Measurements from ENCODE around the gene GPHN. TPM values are rescaled to one million over a fixed set of nuclear protein-coding genes. Genes with fewer than 3 reads are reported as not detected.

GPHN gene
- total RNA-seq, 1 experiment from 2014 or later = 18.1 TPM

GRCh38 chr14:66850258-66850888, 342.4 kb downstream of the GPHN start:
- H3K9me3 Mint-ChIP-seq = no peaks in the 10 kb centered on the region
- no peak overlapping the region for H3K4me3 Mint-ChIP-seq
- no peaks in the 10 kb centered on the region for H3K36me3 Mint-ChIP-seq
- ChIA-PET POLR2A (no interaction called here), CTCF (interaction anchor here (0.6 kb wide), 1 partner anchor 227 kb away, joined by 3 read pairs; no protein-coding TSS in a partner anchor)
- no peak for DNase-seq (ENCODE audit: low spot score)
- H3K4me1 Mint-ChIP-seq = no peaks in the 10 kb centered on the region
- ATAC-seq = no peak
- H3K27ac Mint-ChIP-seq = no peak overlapping the region
- TF ChIP-seq ZBTB21 (CRISPR knock-in tag; IDR thresholded peaks at IDR 0.05; ENCODE audit: borderline replicate concordance) (no peak), JUN (CRISPR knock-in tag; IDR thresholded peaks at IDR 0.05) (no peak), ZNF138 (CRISPR knock-in tag; conservative IDR thresholded peaks at IDR 0.05) (no peak), SMAD4 (CRISPR knock-in tag; IDR thresholded peaks at IDR 0.05) (no peak), ZNF532 (CRISPR knock-in tag; IDR thresholded peaks at IDR 0.05; ENCODE audit: borderline replicate concordance) (no peak), PRDM15 (CRISPR knock-in tag; IDR thresholded peaks at IDR 0.05) (no peak), ATF1 (CRISPR knock-in tag; IDR thresholded peaks at IDR 0.05) (no peak), KAT7 (CRISPR knock-in tag; IDR thresholded peaks at IDR 0.05; ENCODE audit: borderline replicate concordance) (no peak)
- H3K27me3 Mint-ChIP-seq (ENCODE audit: low read depth) = no peaks in the 10 kb centered on the region

- Mint-ChIP-seq H3K9me3 (no peaks in the 10 kb centered on the region), H3K27me3 (ENCODE audit: low read depth) (no peaks in the 10 kb centered on the region), H3K4me1 (no peaks in the 10 kb centered on the region), H3K36me3 (no peaks in the 10 kb centered on the region), H3K4me3 (no peak overlapping the region), H3K27ac (no peak overlapping the region)
- DNase-seq (ENCODE audit: low spot score) (no peak), ATAC-seq (no peak)
- CTCF ChIA-PET = no interaction called here
- POLR2A ChIA-PET = no interaction called here
- TF ChIP-seq ATF3 (CRISPR knock-in tag; conservative IDR thresholded peaks at IDR 0.05) (no peak), MYBL2 (CRISPR knock-in tag; IDR thresholded peaks at IDR 0.05) (no peak), ZNF416 (CRISPR knock-in tag; IDR thresholded peaks at IDR 0.05) (no peak), SP1 (CRISPR knock-in tag; conservative IDR thresholded peaks at IDR 0.05) (no peak), ZNF219 (CRISPR knock-in tag; IDR thresholded peaks at IDR 0.05; ENCODE audit: borderline replicate concordance) (no peak)
These were observed 345.4 kb downstream of the GPHN start for GRCh38 chr14:66853311-66853710.

- no peak overlapping the region for H3K27ac Mint-ChIP-seq
- CTCF ChIA-PET = interaction anchor here (1.1 kb wide), 1 partner anchor 498 kb away, joined by 3 read pairs; no protein-coding TSS in a partner anchor
- peaks cover 36% of the 10 kb centered on the region for H3K9me3 Mint-ChIP-seq
- POLR2A ChIA-PET = no interaction called here
- no peaks in the 10 kb centered on the region for H3K27me3 Mint-ChIP-seq (ENCODE audit: low read depth)
- peaks cover 5% of the 10 kb centered on the region; the same call in 1 of the 2 replicates for H3K36me3 Mint-ChIP-seq
- no peak for DNase-seq (ENCODE audit: low spot score)
- no peak for ATAC-seq
- H3K4me1 Mint-ChIP-seq = no peaks in the 10 kb centered on the region
- no peak overlapping the region for H3K4me3 Mint-ChIP-seq
- TF ChIP-seq SP1 (CRISPR knock-in tag; conservative IDR thresholded peaks at IDR 0.05) (no peak), MLX (CRISPR knock-in tag; IDR thresholded peaks at IDR 0.05) (no peak), HMGA2 (CRISPR knock-in tag; IDR thresholded peaks at IDR 0.05) (no peak), TEAD4 (CRISPR knock-in tag; IDR thresholded peaks at IDR 0.05) (no peak), ELF4 (CRISPR knock-in tag; IDR thresholded peaks at IDR 0.05; ENCODE audit: low read depth) (no peak), SOX15 (CRISPR knock-in tag; IDR thresholded peaks at IDR 0.05) (no peak), JUN (CRISPR knock-in tag; IDR thresholded peaks at IDR 0.05) (no peak), E2F1 (CRISPR knock-in tag; IDR thresholded peaks at IDR 0.05) (no peak), NR2C2 (CRISPR knock-in tag; IDR thresholded peaks at IDR 0.05) (no peak), IRF1 (CRISPR knock-in tag; IDR thresholded peaks at IDR 0.05) (no peak), TP53 (CRISPR knock-in tag; IDR thresholded peaks at IDR 0.05) (no peak)
These were observed 349.9 kb downstream of the GPHN start for GRCh38 chr14:66857867-66858266.
